NOMO-1 (cell line): ENCODE measurements around the gene UST.
A peak's percentile ranks its signal among the peaks of the same experiment; 100 is the strongest.

ENCODE experiments used
- DNase-seq, 2 experiments: peaks; one replicate each; lab custom pipeline; 2025; ENCODE audit not compliant: unreplicated experiment in 2 of 2; lab: John Stamatoyannopoulos, UW

UST gene

GRCh38 chr6:148746363-148747144 lies at the start of gene UST:
Gene UST (plus strand): TSS chr6:148747030. CDS start chr6:148747431, 401 bp downstream.
- peak; percentile 36 to 68 for DNase-seq

GRCh38 chr6:148697895-148698440 lies 48.9 kb upstream of the UST start:
- DNase-seq, result no peak

GRCh38 chr6:148698671-148699180 lies 48.1 kb upstream of the UST start:
- no peak for DNase-seq

- DNase-seq, result no peak
Observed at GRCh38 chr6:148700047-148700715, 46.6 kb upstream of the UST start.

- peak; percentile 15 to 53 for DNase-seq
Observed at GRCh38 chr6:148700741-148701311, 46.0 kb upstream of the UST start.

GRCh38 chr6:148701375-148701774 lies 45.5 kb upstream of the UST start:
- DNase-seq, result no peak

- no peak for DNase-seq
Observed at GRCh38 chr6:148703900-148704299, 42.9 kb upstream of the UST start.

GRCh38 chr6:148704400-148705246 lies 42.2 kb upstream of the UST start:
- no peak for DNase-seq

GRCh38 chr6:148708707-148709106 lies 38.1 kb upstream of the UST start:
- DNase-seq, result no peak

GRCh38 chr6:148709577-148709976 lies 37.3 kb upstream of the UST start:
- DNase-seq, result no peak

- no peak for DNase-seq
Observed at GRCh38 chr6:148711833-148712654, 34.8 kb upstream of the UST start.

- DNase-seq, result no peak
Observed at GRCh38 chr6:148713033-148713738, 33.6 kb upstream of the UST start.

GRCh38 chr6:148713921-148714320 lies 32.9 kb upstream of the UST start:
- DNase-seq, result no peak

- no peak for DNase-seq
Observed at GRCh38 chr6:148716811-148717210, 30.0 kb upstream of the UST start.

- DNase-seq, result no peak
Observed at GRCh38 chr6:148720406-148720805, 26.4 kb upstream of the UST start.

- no peak for DNase-seq
Observed at GRCh38 chr6:148720897-148721296, 25.9 kb upstream of the UST start.

- DNase-seq, result no peak
Observed at GRCh38 chr6:148723484-148723883, 23.3 kb upstream of the UST start.

- DNase-seq, result no peak
Observed at GRCh38 chr6:148724428-148724827, 22.4 kb upstream of the UST start.

GRCh38 chr6:148727104-148727503 lies 19.7 kb upstream of the UST start:
- no peak for DNase-seq
